Omental fat pad (tissue), 4 donors: Measurements from ENCODE around the gene TMTC4. TPM values are rescaled to one million over a fixed set of nuclear protein-coding genes. Genes with fewer than 3 reads are reported as not detected.
"Not testable (repeated sequence)": the region's sequence is repeated elsewhere in the genome, so short reads cannot be mapped to it uniquely, and the experiment has no call there.

Experiments used
- ATAC-seq: fragments of 150-250 bp; one replicate; pipeline ENCODE4 v1.9.1; 2016; ENCODE audit warnings: mild to moderate bottlenecking, moderate library complexity; ENCODE audit not compliant: low FRiP score
- DNase-seq: peaks from one replicate; pipeline ENCODE4 v3.0.0-alpha.2; 2019; ENCODE audit warnings: low spot score
- CTCF ChIP-seq, 3 donors: fragments of 450-650 bp; IDR thresholded peaks; one replicate each; pipeline ENCODE4 v1.5.1; 2016 to 2017; ENCODE audit warnings: antibody characterized with exemption in 3 of 3, mild to moderate bottlenecking in 3 of 3, moderate library complexity in 2 of 3
- total RNA-seq, 4 donors: library from RNA; depleted of rRNA; stranded (reverse); fragments of >200 nt; gene quantifications; one replicate each; pipeline ENCODE4 v1.1.0, GENCODE V29; 2016

Gene TMTC4
- total RNA-seq, 4 donors from 2014 or later, result 9.2 to 16.9 (median 12.9) TPM

GRCh38 chr13:100630555-100630954 lies 44.0 kb downstream of the TMTC4 start:
- TF ChIP-seq CTCF (IDR thresholded peaks at IDR 0.05), result no peak
- no peak for DNase-seq
- no peak for ATAC-seq

GRCh38 chr13:100627120-100627519 lies 47.5 kb downstream of the TMTC4 start:
- TF ChIP-seq CTCF (IDR thresholded peaks at IDR 0.05), result no peak
- no peak for DNase-seq
- ATAC-seq, result no peak

- DNase-seq (no peak), ATAC-seq (no peak)
- TF ChIP-seq CTCF (IDR thresholded peaks at IDR 0.05), result no peak
Observed at GRCh38 chr13:100625447-100625846, 49.1 kb downstream of the TMTC4 start.

- no peak for TF ChIP-seq CTCF (IDR thresholded peaks at IDR 0.05)
- ATAC-seq (no peak), DNase-seq (no peak)
Observed at GRCh38 chr13:100620792-100621191, 53.8 kb downstream of the TMTC4 start.

- TF ChIP-seq CTCF (IDR thresholded peaks at IDR 0.05), result no peak
- DNase-seq, result no peak
- no peak for ATAC-seq
Observed at GRCh38 chr13:100619940-100620339, 54.7 kb downstream of the TMTC4 start.

GRCh38 chr13:100618897-100619296 lies 55.7 kb downstream of the TMTC4 start:
- DNase-seq, ATAC-seq: not testable (repeated sequence)

- ATAC-seq (no peak), DNase-seq (no peak)
- no peak for TF ChIP-seq CTCF (IDR thresholded peaks at IDR 0.05)
Observed at GRCh38 chr13:100613031-100613430, 61.6 kb downstream of the TMTC4 start.
